Measurements from ENCODE around the gene CDH20. TPM values are rescaled to one million over a fixed set of nuclear protein-coding genes. Genes with fewer than 3 reads are reported as not detected.
A peak's percentile ranks its signal among the peaks of the same experiment; 100 is the strongest.

CDH20 gene
- total and polyA plus RNA-seq, 2 donors (not counting 1 experiment from before 2014, with no cell fraction given), result 0.24 TPM; not detected in 1

GRCh38 chr18:61295153-61295552 lies 38.1 kb upstream of the CDH20 start:
- no peak for DNase-seq (ENCODE audit: low read depth in 2 of 2)
- TF ChIP-seq EZH2 (IDR thresholded peaks at IDR 0.05; ENCODE audit: low read length, missing control alignments) (no peak), CTCF (conservative IDR thresholded peaks at IDR 0.05 in 1 of 2, IDR thresholded peaks at IDR 0.05 in 1 of 2; ENCODE audit: low read depth in 1 of 2, low read length in 2 of 2) (no peak)

GRCh38 chr18:61308004-61308403 lies 25.2 kb upstream of the CDH20 start:
- Histone ChIP-seq H3K27me3 (ENCODE audit: control insufficient read depth, insufficient read depth, low read length) (no peaks in the 10 kb centered on the region), H3K4me3 (replicated peaks in 1 of 4; ENCODE audit: control extremely low read depth in 1 of 4, insufficient read depth in 1 of 4, low read depth in 3 of 4, low read length in 4 of 4) (no peak overlapping the region), H3K4me1 (ENCODE audit: control insufficient read depth, extremely low read depth, insufficient read depth, low read length) (no peaks in the 10 kb centered on the region), H3K79me2 (ENCODE audit: control insufficient read depth, insufficient read depth, low read length) (no peaks in the 10 kb centered on the region), H3K4me2 (ENCODE audit: extremely low read depth, insufficient read depth, low read length) (no peak overlapping the region), H4K20me1 (ENCODE audit: control insufficient read depth, extremely low read depth, insufficient read depth, low read length) (no peaks in the 10 kb centered on the region), H3K36me3 (ENCODE audit: control insufficient read depth, insufficient read depth, low read length) (no peaks in the 10 kb centered on the region), H3K27ac (ENCODE audit: insufficient read depth, low read length) (no peak overlapping the region), H2AFZ (ENCODE audit: low read length) (no peak overlapping the region), H3K9ac (ENCODE audit: insufficient read depth, low read length) (no peak overlapping the region), H3K9me3 (ENCODE audit: control insufficient read depth, insufficient read depth, low read depth, low read length) (no peaks in the 10 kb centered on the region)
- no peak for DNase-seq (ENCODE audit: low read depth in 2 of 2)
- TF ChIP-seq EZH2 (IDR thresholded peaks at IDR 0.05; ENCODE audit: low read length, missing control alignments) (no peak), CTCF (conservative IDR thresholded peaks at IDR 0.05 in 1 of 2, IDR thresholded peaks at IDR 0.05 in 1 of 2; ENCODE audit: low read depth in 1 of 2, low read length in 2 of 2) (no peak)

More at GRCh38 chr18:61295153-61295552, 38.1 kb upstream of the CDH20 start:
- Histone ChIP-seq H3K27ac (ENCODE audit: insufficient read depth, low read length) (no peak overlapping the region), H2AFZ (ENCODE audit: low read length) (no peak overlapping the region), H3K36me3 (ENCODE audit: control insufficient read depth, insufficient read depth, low read length) (no peaks in the 10 kb centered on the region), H3K9me3 (ENCODE audit: control insufficient read depth, insufficient read depth, low read depth, low read length) (no peaks in the 10 kb centered on the region), H3K4me2 (ENCODE audit: extremely low read depth, insufficient read depth, low read length) (no peak overlapping the region), H3K27me3 (ENCODE audit: control insufficient read depth, insufficient read depth, low read length) (no peaks in the 10 kb centered on the region), H3K4me1 (ENCODE audit: control insufficient read depth, extremely low read depth, insufficient read depth, low read length) (no peaks in the 10 kb centered on the region), H3K4me3 (replicated peaks in 1 of 4; ENCODE audit: control extremely low read depth in 1 of 4, insufficient read depth in 1 of 4, low read depth in 3 of 4, low read length in 4 of 4) (no peak overlapping the region), H3K9ac (ENCODE audit: insufficient read depth, low read length) (no peak overlapping the region), H3K79me2 (ENCODE audit: control insufficient read depth, insufficient read depth, low read length) (no peaks in the 10 kb centered on the region), H4K20me1 (ENCODE audit: control insufficient read depth, extremely low read depth, insufficient read depth, low read length) (no peaks in the 10 kb centered on the region)

GRCh38 chr18:61308795-61309393 lies 24.3 kb upstream of the CDH20 start:
- TF ChIP-seq EZH2 (IDR thresholded peaks at IDR 0.05; ENCODE audit: low read length, missing control alignments) (no peak), CTCF (conservative IDR thresholded peaks at IDR 0.05 in 1 of 2, IDR thresholded peaks at IDR 0.05 in 1 of 2; ENCODE audit: low read depth in 1 of 2, low read length in 2 of 2) (no peak)
- DNase-seq (ENCODE audit: low read depth in 2 of 2), result peak in 1 of 2 donors; percentile 23

More at GRCh38 chr18:61308795-61309393, 24.3 kb upstream of the CDH20 start:
- H3K4me2 ChIP-seq (ENCODE audit: extremely low read depth, insufficient read depth, low read length), result no peak overlapping the region
- H3K27ac ChIP-seq (ENCODE audit: insufficient read depth, low read length), result no peak overlapping the region
- H2AFZ ChIP-seq (ENCODE audit: low read length), result no peak overlapping the region
- no peaks in the 10 kb centered on the region for H3K27me3 ChIP-seq (ENCODE audit: control insufficient read depth, insufficient read depth, low read length)
- H3K4me3 ChIP-seq (replicated peaks in 1 of 4; ENCODE audit: control extremely low read depth in 1 of 4, insufficient read depth in 1 of 4, low read depth in 3 of 4, low read length in 4 of 4), result no peak overlapping the region
- no peaks in the 10 kb centered on the region for H3K36me3 ChIP-seq (ENCODE audit: control insufficient read depth, insufficient read depth, low read length)
- H3K9ac ChIP-seq (ENCODE audit: insufficient read depth, low read length), result no peak overlapping the region
- H3K4me1 ChIP-seq (ENCODE audit: control insufficient read depth, extremely low read depth, insufficient read depth, low read length), result no peaks in the 10 kb centered on the region
- H3K9me3 ChIP-seq (ENCODE audit: control insufficient read depth, insufficient read depth, low read depth, low read length), result no peaks in the 10 kb centered on the region
- H3K79me2 ChIP-seq (ENCODE audit: control insufficient read depth, insufficient read depth, low read length), result no peaks in the 10 kb centered on the region
- no peaks in the 10 kb centered on the region for H4K20me1 ChIP-seq (ENCODE audit: control insufficient read depth, extremely low read depth, insufficient read depth, low read length)

Data from fibroblast of lung (primary cell).